Measurements from ENCODE around the gene TAS2R10. TPM values are rescaled to one million over a fixed set of nuclear protein-coding genes. Genes with fewer than 3 reads are reported as not detected.

TAS2R10 gene
- polyA plus RNA-seq, 1 of the 3 experiments (the other 2 are of a cell fraction): 0.21 TPM

DNA sequence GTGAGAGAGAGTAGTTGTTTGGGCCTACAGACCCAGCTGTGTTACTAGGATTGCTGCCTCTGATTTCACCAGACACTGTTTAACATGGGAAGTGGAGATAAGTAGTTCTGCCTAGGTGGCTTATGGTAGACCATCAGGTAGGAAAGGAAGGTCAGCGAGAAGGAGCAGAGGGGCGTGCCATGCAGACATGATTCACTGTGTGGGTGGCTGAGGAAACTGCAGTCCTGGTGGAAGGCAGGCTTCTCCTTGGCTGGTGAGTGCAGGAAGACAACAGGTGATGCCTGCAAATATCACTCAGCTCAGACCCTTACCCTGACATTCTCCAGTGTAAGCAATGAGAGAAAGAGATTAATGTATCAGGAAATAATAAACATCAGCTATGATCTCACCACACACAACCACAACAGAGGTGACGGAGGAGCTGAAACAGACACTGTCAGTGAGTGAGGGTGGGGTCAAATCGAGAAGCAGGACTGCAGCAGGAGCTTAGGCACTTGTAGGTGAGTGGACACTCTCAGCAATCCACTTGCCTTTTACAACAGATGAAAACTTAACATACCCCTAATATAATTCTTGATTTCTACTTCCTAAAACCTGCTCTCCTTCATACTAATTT is 25.2 kb upstream of the TAS2R10 start:
- H3K9ac ChIP-seq: no peak overlapping the region
- H4K20me1 ChIP-seq (ENCODE audit: insufficient read depth): no peaks in the 10 kb centered on the region
- WGBS (ENCODE audit: low lambda C conversion rate): 84% methylated on average over 4 of the region's 4 CpGs
- H3K27ac ChIP-seq (ENCODE audit: low read depth in 2 of 2, low read length in 1 of 2): no peak overlapping the region
- H3K4me1 ChIP-seq (ENCODE audit: control insufficient read depth in 1 of 2, insufficient read depth in 2 of 2, low read depth in 1 of 2, low read length in 1 of 2): peaks cover 0 to 3% of the 10 kb centered on the region in 2 experiments; a peak in 1 of 4 replicates
- H3K9me3 ChIP-seq: no peaks in the 10 kb centered on the region
- no peaks in the 10 kb centered on the region for H3K27me3 ChIP-seq (ENCODE audit: insufficient read depth)
- H2AFZ ChIP-seq (ENCODE audit: low read depth): no peak overlapping the region
- H3K4me2 ChIP-seq: no peak overlapping the region
- H3K4me3 ChIP-seq (ENCODE audit: low read depth in 2 of 2, low read length in 1 of 2): no peak overlapping the region
- H3K9me2 ChIP-seq: no peaks in the 10 kb centered on the region
- ChIA-PET CTCF (no interaction called here), POLR2A (no interaction called here)
- no peaks in the 10 kb centered on the region for H3F3A ChIP-seq (replicated peaks; ENCODE audit: insufficient read depth)
- no peaks in the 10 kb centered on the region for H3K79me2 ChIP-seq (ENCODE audit: insufficient read depth)
- peaks cover 12 to 17% of the 10 kb centered on the region in 2 experiments for H3K36me3 ChIP-seq (replicated peaks in 1 of 2; ENCODE audit: control insufficient read depth in 1 of 2, insufficient read depth in 2 of 2, low read length in 1 of 2)
- TF ChIP-seq, protein P1, sequence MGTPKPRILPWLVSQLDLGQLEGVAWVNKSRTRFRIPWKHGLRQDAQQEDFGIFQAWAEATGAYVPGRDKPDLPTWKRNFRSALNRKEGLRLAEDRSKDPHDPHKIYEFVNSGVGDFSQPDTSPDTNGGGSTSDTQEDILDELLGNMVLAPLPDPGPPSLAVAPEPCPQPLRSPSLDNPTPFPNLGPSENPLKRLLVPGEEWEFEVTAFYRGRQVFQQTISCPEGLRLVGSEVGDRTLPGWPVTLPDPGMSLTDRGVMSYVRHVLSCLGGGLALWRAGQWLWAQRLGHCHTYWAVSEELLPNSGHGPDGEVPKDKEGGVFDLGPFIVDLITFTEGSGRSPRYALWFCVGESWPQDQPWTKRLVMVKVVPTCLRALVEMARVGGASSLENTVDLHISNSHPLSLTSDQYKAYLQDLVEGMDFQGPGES (IDR thresholded peaks at IDR 0.05; ENCODE audit: low read depth, low read length): no peak
- TF ChIP-seq, protein P2, sequence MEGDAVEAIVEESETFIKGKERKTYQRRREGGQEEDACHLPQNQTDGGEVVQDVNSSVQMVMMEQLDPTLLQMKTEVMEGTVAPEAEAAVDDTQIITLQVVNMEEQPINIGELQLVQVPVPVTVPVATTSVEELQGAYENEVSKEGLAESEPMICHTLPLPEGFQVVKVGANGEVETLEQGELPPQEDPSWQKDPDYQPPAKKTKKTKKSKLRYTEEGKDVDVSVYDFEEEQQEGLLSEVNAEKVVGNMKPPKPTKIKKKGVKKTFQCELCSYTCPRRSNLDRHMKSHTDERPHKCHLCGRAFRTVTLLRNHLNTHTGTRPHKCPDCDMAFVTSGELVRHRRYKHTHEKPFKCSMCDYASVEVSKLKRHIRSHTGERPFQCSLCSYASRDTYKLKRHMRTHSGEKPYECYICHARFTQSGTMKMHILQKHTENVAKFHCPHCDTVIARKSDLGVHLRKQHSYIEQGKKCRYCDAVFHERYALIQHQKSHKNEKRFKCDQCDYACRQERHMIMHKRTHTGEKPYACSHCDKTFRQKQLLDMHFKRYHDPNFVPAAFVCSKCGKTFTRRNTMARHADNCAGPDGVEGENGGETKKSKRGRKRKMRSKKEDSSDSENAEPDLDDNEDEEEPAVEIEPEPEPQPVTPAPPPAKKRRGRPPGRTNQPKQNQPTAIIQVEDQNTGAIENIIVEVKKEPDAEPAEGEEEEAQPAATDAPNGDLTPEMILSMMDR (IDR thresholded peaks at IDR 0.05): no peak
- TF ChIP-seq, protein P3, sequence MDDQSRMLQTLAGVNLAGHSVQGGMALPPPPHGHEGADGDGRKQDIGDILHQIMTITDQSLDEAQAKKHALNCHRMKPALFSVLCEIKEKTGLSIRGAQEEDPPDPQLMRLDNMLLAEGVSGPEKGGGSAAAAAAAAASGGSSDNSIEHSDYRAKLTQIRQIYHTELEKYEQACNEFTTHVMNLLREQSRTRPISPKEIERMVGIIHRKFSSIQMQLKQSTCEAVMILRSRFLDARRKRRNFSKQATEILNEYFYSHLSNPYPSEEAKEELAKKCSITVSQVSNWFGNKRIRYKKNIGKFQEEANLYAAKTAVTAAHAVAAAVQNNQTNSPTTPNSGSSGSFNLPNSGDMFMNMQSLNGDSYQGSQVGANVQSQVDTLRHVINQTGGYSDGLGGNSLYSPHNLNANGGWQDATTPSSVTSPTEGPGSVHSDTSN (IDR thresholded peaks at IDR 0.05): no peak
- TF ChIP-seq RAD21 (IDR thresholded peaks at IDR 0.05; ENCODE audit: low read length) (no peak), GABPA (IDR thresholded peaks at IDR 0.05; ENCODE audit: low read depth) (no peak)
- DNase-seq: no peak

DNA sequence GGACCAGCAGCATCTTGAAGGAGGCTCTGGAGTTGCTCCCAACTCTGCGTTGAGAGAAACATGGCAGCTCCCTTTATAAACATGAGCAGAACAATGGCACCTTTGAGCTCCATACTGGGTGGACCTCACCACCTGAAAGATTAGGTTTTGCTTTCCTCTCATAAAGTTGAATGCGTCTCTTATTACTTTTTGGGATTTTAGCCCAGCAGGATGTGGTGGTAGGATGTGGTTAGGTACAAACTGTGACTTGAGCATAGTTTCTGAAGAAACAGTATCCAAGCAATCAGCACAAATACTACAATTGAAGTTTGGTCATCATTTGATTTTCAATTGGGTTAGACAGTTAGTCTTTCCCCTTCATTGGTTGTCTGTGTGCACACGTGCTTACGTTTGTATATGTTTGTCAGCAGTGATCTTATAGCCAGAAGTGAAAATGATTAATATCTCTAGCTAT is 23.3 kb upstream of the TAS2R10 start, which contains the start of gene PRR4:
Gene PRR4 (minus strand): TSS at position 51 of the 454 bp plus-strand sequence. CDS start 38 bp downstream, at position 13.
- TF ChIP-seq, protein P4, sequence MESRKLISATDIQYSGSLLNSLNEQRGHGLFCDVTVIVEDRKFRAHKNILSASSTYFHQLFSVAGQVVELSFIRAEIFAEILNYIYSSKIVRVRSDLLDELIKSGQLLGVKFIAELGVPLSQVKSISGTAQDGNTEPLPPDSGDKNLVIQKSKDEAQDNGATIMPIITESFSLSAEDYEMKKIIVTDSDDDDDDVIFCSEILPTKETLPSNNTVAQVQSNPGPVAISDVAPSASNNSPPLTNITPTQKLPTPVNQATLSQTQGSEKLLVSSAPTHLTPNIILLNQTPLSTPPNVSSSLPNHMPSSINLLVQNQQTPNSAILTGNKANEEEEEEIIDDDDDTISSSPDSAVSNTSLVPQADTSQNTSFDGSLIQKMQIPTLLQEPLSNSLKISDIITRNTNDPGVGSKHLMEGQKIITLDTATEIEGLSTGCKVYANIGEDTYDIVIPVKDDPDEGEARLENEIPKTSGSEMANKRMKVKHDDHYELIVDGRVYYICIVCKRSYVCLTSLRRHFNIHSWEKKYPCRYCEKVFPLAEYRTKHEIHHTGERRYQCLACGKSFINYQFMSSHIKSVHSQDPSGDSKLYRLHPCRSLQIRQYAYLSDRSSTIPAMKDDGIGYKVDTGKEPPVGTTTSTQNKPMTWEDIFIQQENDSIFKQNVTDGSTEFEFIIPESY (IDR thresholded peaks at IDR 0.05; ENCODE audit: borderline replicate concordance, low read depth): no peak
- no peak for TF ChIP-seq RXRA (IDR thresholded peaks at IDR 0.05; ENCODE audit: borderline replicate concordance, low read depth)
- no peak for TF ChIP-seq GABPA (IDR thresholded peaks at IDR 0.05; ENCODE audit: low read depth)
- no peak for TF ChIP-seq TEAD4 (IDR thresholded peaks at IDR 0.05; ENCODE audit: borderline replicate concordance, insufficient read depth)
- TF ChIP-seq, protein P5, sequence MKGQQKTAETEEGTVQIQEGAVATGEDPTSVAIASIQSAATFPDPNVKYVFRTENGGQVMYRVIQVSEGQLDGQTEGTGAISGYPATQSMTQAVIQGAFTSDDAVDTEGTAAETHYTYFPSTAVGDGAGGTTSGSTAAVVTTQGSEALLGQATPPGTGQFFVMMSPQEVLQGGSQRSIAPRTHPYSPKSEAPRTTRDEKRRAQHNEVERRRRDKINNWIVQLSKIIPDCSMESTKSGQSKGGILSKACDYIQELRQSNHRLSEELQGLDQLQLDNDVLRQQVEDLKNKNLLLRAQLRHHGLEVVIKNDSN (IDR thresholded peaks at IDR 0.05; ENCODE audit: borderline replicate concordance, low read depth): no peak
- TF ChIP-seq, protein P6, sequence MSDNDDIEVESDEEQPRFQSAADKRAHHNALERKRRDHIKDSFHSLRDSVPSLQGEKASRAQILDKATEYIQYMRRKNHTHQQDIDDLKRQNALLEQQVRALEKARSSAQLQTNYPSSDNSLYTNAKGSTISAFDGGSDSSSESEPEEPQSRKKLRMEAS (IDR thresholded peaks at IDR 0.05; ENCODE audit: low read depth): no peak
- Histone ChIP-seq H3K9me3 (no peaks in the 10 kb centered on the region), H3K27ac (ENCODE audit: low read depth in 2 of 2, low read length in 1 of 2) (no peak within 1 kb of the TSS), H3K79me2 (ENCODE audit: insufficient read depth) (no peaks in the 10 kb centered on the region), H3K4me1 (ENCODE audit: control insufficient read depth in 1 of 2, insufficient read depth in 2 of 2, low read depth in 1 of 2, low read length in 1 of 2) (peaks cover 0 to 3% of the 10 kb centered on the region in 2 experiments; a peak in 1 of 4 replicates), H3K9ac (no peak within 1 kb of the TSS), H3K27me3 (ENCODE audit: insufficient read depth) (no peaks in the 10 kb centered on the region), H2AFZ (ENCODE audit: low read depth) (no peak within 1 kb of the TSS), H3K4me3 (ENCODE audit: low read depth in 2 of 2, low read length in 1 of 2) (no peak within 1 kb of the TSS), H3K36me3 (replicated peaks in 1 of 2; ENCODE audit: control insufficient read depth in 1 of 2, insufficient read depth in 2 of 2, low read length in 1 of 2) (peaks cover 5 to 14% of the 10 kb centered on the region in 2 experiments), H3K4me2 (no peak within 1 kb of the TSS), H3K9me2 (no peaks in the 10 kb centered on the region), H3F3A (replicated peaks; ENCODE audit: insufficient read depth) (no peaks in the 10 kb centered on the region), H4K20me1 (ENCODE audit: insufficient read depth) (no peaks in the 10 kb centered on the region)
- ChIA-PET CTCF (no interaction called here), POLR2A (no interaction called here)
- 95% methylated on average over 4 of the region's 4 CpGs for WGBS (ENCODE audit: low lambda C conversion rate)
- DNase-seq: no peak
